ENCODE results near the gene MIA.

The MIA gene

DNA sequence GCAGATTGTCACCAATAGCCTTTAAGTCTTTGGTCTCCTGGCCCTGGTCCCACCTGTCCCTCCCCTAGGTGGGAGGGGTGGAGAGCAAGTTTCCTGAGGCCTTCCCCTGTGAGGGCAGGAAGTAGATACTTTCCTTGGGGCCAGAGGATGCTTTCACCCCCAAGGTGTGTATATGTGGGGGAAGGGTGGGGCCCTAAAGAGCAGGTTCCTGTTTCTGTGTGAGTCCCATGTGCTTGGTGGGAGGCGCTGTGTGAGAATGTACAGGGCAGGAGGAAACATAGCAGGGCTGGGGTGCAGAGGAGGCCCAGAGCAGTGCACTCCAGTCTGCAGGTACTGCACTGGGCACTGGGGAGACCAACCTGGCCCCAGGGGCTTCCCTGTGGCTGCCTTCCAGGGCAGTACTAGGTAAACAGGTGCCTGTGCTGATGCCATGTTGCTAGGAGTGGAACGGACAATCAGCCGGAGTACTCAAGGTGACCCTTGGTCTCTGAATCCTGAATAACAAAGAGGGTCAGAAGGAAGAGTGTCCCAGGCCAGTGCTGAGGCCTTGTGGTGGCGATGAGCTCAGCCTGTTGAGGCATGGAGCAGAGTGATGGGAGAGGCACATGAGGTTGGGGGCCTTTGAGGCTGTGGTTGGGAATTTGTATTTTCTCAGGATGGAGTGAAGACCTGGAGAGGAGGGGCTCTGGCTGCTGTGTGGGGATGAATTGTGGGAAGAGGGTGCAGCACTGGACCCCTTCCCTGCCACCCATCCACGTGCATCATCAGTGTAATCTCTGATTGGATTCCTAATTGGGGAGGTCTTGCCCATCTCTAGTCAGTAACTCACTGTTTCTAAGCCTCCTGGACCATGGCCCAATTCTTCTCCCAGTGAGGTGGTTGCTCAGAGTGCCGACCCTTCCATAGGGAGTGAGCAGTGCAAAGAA is 28.8 kb downstream of the MIA start:
- Histone ChIP-seq H3K9me2 (replicated peaks; ENCODE audit: insufficient read depth, low read length) (no peaks in the 10 kb centered on the region), H3K27ac (ENCODE audit: low read length) (no peak overlapping the region), H2AFZ (ENCODE audit: low read length) (no peak overlapping the region), H3K79me2 (ENCODE audit: low read length) (peaks cover 41% of the 10 kb centered on the region), H4K20me1 (ENCODE audit: insufficient read depth, low read length) (no peaks in the 10 kb centered on the region; the same call in 1 of the 2 replicates), H3K9ac (ENCODE audit: low read length) (no peak overlapping the region), H3K4me2 (ENCODE audit: low read depth, low read length) (no peak overlapping the region), H3K9me3 (replicated peaks; ENCODE audit: insufficient read depth, low read length) (no peaks in the 10 kb centered on the region), H3K4me3 (ENCODE audit: low read length) (no peak overlapping the region), H3F3A (ENCODE audit: insufficient read depth, low read length) (no peaks in the 10 kb centered on the region), H3K27me3 (replicated peaks; ENCODE audit: insufficient read depth, low read length) (no peaks in the 10 kb centered on the region), H3K36me3 (replicated peaks; ENCODE audit: insufficient read depth, low read length) (no peaks in the 10 kb centered on the region), H3K4me1 (ENCODE audit: low read length) (peaks cover 25% of the 10 kb centered on the region)
- peak; percentile 24 for DNase-seq
- TF ChIP-seq EZH2phosphoT487 (IDR thresholded peaks at IDR 0.05; ENCODE audit: low read length), result no peak
- TF ChIP-seq, protein P1, sequence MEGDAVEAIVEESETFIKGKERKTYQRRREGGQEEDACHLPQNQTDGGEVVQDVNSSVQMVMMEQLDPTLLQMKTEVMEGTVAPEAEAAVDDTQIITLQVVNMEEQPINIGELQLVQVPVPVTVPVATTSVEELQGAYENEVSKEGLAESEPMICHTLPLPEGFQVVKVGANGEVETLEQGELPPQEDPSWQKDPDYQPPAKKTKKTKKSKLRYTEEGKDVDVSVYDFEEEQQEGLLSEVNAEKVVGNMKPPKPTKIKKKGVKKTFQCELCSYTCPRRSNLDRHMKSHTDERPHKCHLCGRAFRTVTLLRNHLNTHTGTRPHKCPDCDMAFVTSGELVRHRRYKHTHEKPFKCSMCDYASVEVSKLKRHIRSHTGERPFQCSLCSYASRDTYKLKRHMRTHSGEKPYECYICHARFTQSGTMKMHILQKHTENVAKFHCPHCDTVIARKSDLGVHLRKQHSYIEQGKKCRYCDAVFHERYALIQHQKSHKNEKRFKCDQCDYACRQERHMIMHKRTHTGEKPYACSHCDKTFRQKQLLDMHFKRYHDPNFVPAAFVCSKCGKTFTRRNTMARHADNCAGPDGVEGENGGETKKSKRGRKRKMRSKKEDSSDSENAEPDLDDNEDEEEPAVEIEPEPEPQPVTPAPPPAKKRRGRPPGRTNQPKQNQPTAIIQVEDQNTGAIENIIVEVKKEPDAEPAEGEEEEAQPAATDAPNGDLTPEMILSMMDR (IDR thresholded peaks at IDR 0.05; ENCODE audit: low read length), result no peak
- TF ChIP-seq EZH2 (optimal IDR thresholded peaks at IDR 0.05; ENCODE audit: low read depth, low read length), result no peak

DNA sequence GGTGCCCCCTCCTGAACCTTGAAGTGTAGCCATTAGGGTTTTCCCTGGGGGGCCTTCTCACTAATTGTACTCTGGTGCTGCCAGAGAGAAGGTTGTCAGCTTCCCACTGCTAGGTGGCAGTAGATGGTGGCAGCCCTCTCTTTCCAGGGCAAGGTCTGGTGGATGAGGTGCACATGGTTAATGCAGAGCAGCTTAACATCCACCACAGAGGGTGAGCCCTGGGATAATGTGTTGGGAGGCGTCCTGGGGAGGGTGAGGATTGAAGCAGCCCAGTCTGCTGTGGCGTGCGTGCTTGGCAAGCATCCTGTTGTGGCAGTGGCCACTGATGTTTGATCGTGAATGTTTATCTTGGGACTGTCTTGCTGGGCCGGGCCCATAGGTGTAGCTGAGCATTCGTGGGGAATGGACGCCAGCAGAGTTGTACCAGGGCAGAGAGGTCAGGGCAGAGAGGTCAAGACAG is 29.5 kb downstream of the MIA start:
- Histone ChIP-seq H3K4me1 (ENCODE audit: low read length) (peaks cover 25% of the 10 kb centered on the region), H3K36me3 (replicated peaks; ENCODE audit: insufficient read depth, low read length) (no peaks in the 10 kb centered on the region), H2AFZ (ENCODE audit: low read length) (no peak overlapping the region), H3K27me3 (replicated peaks; ENCODE audit: insufficient read depth, low read length) (no peaks in the 10 kb centered on the region), H3K4me3 (ENCODE audit: low read length) (no peak overlapping the region), H3K9ac (ENCODE audit: low read length) (no peak overlapping the region), H4K20me1 (ENCODE audit: insufficient read depth, low read length) (no peaks in the 10 kb centered on the region; the same call in 1 of the 2 replicates), H3K79me2 (ENCODE audit: low read length) (peaks cover 36% of the 10 kb centered on the region), H3F3A (ENCODE audit: insufficient read depth, low read length) (no peaks in the 10 kb centered on the region), H3K27ac (ENCODE audit: low read length) (no peak overlapping the region), H3K4me2 (ENCODE audit: low read depth, low read length) (no peak overlapping the region), H3K9me3 (replicated peaks; ENCODE audit: insufficient read depth, low read length) (no peaks in the 10 kb centered on the region), H3K9me2 (replicated peaks; ENCODE audit: insufficient read depth, low read length) (no peaks in the 10 kb centered on the region)
- no peak for DNase-seq
- TF ChIP-seq EZH2 (optimal IDR thresholded peaks at IDR 0.05; ENCODE audit: low read depth, low read length) (no peak), EZH2phosphoT487 (IDR thresholded peaks at IDR 0.05; ENCODE audit: low read length) (no peak)
- TF ChIP-seq, protein P1 (IDR thresholded peaks at IDR 0.05; ENCODE audit: low read length), result no peak

DNA sequence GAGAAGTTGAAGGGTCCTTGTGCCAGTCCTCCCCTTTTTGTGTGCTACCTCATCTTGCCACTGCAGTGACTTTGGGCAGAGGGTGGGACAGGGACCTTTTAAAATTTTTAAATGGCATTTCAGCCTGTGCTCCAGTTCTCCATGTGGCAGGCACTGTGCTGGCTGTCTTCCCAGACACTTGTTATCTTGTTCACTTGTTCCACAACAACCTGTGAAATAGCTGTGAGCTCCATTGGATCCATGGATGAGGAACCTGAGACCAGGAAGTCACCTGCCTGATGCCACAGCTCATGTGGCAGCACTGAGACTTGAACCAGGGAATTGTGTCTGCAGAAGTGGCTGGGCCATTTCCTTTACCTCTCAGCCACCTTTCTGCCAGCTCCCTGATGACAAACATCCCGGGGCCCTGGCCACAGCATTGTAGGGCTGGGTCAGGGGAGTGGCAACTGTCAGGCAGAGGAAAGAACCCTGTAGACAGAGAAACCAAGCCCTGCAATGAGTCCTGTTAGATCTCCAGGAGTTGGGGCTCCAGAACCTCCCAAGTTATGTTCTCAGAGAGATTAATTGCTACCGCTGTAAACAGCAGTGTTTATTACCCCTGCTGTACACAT is 30.0 kb downstream of the MIA start:
- H3K27ac ChIP-seq (ENCODE audit: low read length), result no peak overlapping the region
- no peak overlapping the region for H3K4me3 ChIP-seq (ENCODE audit: low read length)
- no peak overlapping the region for H3K4me2 ChIP-seq (ENCODE audit: low read depth, low read length)
- H3K9me2 ChIP-seq (replicated peaks; ENCODE audit: insufficient read depth, low read length), result no peaks in the 10 kb centered on the region
- H3K36me3 ChIP-seq (replicated peaks; ENCODE audit: insufficient read depth, low read length), result no peaks in the 10 kb centered on the region
- H3F3A ChIP-seq (ENCODE audit: insufficient read depth, low read length), result no peaks in the 10 kb centered on the region
- H3K9ac ChIP-seq (ENCODE audit: low read length), result no peak overlapping the region
- TF ChIP-seq, protein P1 (IDR thresholded peaks at IDR 0.05; ENCODE audit: low read length), result no peak
- no peak for TF ChIP-seq EZH2 (optimal IDR thresholded peaks at IDR 0.05; ENCODE audit: low read depth, low read length)
- no peak for TF ChIP-seq EZH2phosphoT487 (IDR thresholded peaks at IDR 0.05; ENCODE audit: low read length)
- H2AFZ ChIP-seq (ENCODE audit: low read length), result no peak overlapping the region
- no peaks in the 10 kb centered on the region; the same call in 1 of the 2 replicates for H4K20me1 ChIP-seq (ENCODE audit: insufficient read depth, low read length)
- DNase-seq, result no peak
- peaks cover 25% of the 10 kb centered on the region for H3K4me1 ChIP-seq (ENCODE audit: low read length)
- peaks cover 31% of the 10 kb centered on the region for H3K79me2 ChIP-seq (ENCODE audit: low read length)
- H3K27me3 ChIP-seq (replicated peaks; ENCODE audit: insufficient read depth, low read length), result no peaks in the 10 kb centered on the region
- no peaks in the 10 kb centered on the region for H3K9me3 ChIP-seq (replicated peaks; ENCODE audit: insufficient read depth, low read length)

Data from MM.1S (cell line).